ENCODE results near the gene ASNSD1.

ASNSD1 gene

DNA sequence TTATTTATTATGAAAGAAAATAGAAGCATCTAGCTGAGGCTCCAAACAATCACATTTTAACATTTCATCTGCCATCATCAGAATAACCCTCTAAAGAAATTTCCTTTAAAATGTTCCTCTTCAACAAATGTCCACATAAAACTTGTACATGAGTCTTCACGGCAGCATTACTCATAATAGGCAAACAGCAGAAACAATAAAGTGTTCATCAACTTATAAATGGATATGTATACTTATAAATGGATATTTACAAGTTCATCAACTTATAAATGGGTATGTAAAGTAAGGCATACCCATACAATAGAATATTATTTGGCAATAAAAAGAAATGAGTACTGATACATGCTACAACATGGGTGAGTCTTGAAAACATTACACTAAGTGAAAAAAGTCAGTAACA lies 33.5 kb upstream of the ASNSD1 start:
- TF ChIP-seq, protein P1, sequence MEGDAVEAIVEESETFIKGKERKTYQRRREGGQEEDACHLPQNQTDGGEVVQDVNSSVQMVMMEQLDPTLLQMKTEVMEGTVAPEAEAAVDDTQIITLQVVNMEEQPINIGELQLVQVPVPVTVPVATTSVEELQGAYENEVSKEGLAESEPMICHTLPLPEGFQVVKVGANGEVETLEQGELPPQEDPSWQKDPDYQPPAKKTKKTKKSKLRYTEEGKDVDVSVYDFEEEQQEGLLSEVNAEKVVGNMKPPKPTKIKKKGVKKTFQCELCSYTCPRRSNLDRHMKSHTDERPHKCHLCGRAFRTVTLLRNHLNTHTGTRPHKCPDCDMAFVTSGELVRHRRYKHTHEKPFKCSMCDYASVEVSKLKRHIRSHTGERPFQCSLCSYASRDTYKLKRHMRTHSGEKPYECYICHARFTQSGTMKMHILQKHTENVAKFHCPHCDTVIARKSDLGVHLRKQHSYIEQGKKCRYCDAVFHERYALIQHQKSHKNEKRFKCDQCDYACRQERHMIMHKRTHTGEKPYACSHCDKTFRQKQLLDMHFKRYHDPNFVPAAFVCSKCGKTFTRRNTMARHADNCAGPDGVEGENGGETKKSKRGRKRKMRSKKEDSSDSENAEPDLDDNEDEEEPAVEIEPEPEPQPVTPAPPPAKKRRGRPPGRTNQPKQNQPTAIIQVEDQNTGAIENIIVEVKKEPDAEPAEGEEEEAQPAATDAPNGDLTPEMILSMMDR (IDR thresholded peaks at IDR 0.05), result no peak
- no peak overlapping the region for H3K27ac ChIP-seq
- no peak overlapping the region for H3K4me3 ChIP-seq (ENCODE audit: low read depth, low read length)

DNA sequence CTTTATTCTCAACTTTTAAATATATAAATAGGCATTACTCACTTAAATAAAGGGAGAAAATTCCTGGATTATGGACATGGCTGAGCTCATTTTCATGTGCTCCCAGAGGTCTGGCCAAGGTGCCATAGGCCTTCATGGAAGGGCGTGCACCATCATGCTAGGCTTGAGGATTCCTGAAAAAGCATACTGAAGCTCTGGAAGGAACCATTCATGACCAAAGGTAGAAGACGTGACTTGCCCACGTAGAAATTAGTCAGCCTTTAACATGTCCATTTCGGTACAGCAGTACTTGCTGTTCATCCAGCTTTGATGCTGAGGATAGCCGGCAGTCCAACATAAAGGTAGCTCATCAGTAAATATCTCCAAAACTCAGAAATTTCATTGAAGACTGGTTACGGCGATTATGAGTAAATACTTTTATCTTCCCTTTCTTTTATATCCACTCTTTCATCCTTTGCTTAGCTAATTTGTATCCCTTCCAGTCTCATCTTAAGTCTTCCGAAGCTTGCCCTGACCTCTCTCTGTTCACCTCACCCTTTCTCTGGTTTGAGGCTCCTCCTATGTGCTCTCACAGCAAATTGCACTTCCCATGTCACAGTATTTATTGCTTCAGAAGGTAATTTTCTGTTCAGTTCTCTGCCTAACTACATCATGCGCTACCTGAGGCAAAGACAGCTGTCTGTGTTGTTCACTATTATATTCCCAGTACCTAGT lies 32.3 kb upstream of the ASNSD1 start:
- H3K36me3 ChIP-seq (ENCODE audit: control insufficient read depth, insufficient read depth, low read length), result no peaks in the 10 kb centered on the region
- H3K79me2 ChIP-seq, result no peaks in the 10 kb centered on the region
- H3K4me3 ChIP-seq (ENCODE audit: low read depth, low read length), result no peak overlapping the region
- TF ChIP-seq, protein P1 (IDR thresholded peaks at IDR 0.05), result peak; percentile 30
- H3K27me3 ChIP-seq (ENCODE audit: control insufficient read depth, insufficient read depth, low read length), result no peaks in the 10 kb centered on the region
- H3K9me3 ChIP-seq (ENCODE audit: control insufficient read depth, low read length), result no peaks in the 10 kb centered on the region
- peaks cover 10% of the 10 kb centered on the region for H3K4me1 ChIP-seq
- H3K27ac ChIP-seq, result no peak overlapping the region
- H3K4me2 ChIP-seq (ENCODE audit: low read length), result no peak overlapping the region
- no peak overlapping the region for H3K9ac ChIP-seq
- peak overlapping the region; percentile 63 for H2AFZ ChIP-seq

More for the DNA sequence above, 33.5 kb upstream of the ASNSD1 start:
- Histone ChIP-seq H2AFZ (no peak overlapping the region), H3K4me2 (ENCODE audit: low read length) (no peak overlapping the region), H3K4me1 (peaks cover 10% of the 10 kb centered on the region), H3K36me3 (ENCODE audit: control insufficient read depth, insufficient read depth, low read length) (no peaks in the 10 kb centered on the region), H3K79me2 (no peaks in the 10 kb centered on the region), H3K27me3 (ENCODE audit: control insufficient read depth, insufficient read depth, low read length) (no peaks in the 10 kb centered on the region), H3K9ac (no peak overlapping the region), H3K9me3 (ENCODE audit: control insufficient read depth, low read length) (no peaks in the 10 kb centered on the region)

DNA sequence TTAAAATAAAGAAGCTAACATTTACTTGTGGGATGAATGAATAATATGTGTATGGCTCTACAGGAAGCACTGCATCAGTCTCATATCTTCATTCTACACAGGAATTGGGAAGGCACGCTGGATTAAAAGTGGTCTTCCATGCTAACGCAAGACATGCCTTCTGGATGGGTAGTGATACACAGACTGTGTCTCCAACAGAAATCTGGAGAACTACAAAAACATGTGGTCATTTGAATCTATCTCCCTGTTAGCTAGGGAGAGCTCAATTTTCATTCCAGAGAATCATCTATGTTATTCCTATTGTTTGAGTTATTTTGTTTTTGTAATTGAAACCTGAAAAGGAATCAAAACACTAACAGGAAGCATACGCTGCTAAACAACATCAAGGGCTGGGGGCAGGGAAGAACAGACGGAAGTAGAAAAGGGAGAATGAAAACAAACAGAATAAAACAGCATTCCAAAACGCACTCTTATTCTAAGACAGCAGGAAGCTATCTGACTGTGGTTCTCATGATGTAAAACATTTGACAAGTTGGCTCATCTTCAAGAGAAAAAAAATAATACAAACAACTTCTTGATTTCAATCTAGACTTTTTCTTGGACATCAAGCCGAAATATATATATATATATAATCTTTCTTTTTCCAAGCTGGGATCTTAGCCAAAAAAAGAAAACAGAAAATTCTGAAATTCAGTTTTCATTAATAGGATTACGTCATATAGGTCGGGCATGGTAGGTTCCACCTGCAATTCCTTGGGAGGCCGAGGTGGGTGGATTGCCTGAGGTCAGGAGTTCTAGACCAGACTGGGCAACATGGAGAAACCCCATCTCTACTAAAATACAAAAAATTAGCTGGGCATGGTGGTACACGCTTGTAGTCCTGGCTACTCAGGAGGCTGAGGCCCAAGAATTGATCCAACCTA lies 31.5 kb upstream of the ASNSD1 start:
- Histone ChIP-seq H3K4me1 (peaks cover 5% of the 10 kb centered on the region), H3K27me3 (ENCODE audit: control insufficient read depth, insufficient read depth, low read length) (no peaks in the 10 kb centered on the region), H3K9me3 (ENCODE audit: control insufficient read depth, low read length) (no peaks in the 10 kb centered on the region), H3K4me3 (ENCODE audit: low read depth, low read length) (no peak overlapping the region), H3K4me2 (ENCODE audit: low read length) (no peak overlapping the region), H2AFZ (peak overlapping the region; percentile 63), H3K27ac (no peak overlapping the region), H3K36me3 (ENCODE audit: control insufficient read depth, insufficient read depth, low read length) (no peaks in the 10 kb centered on the region), H3K79me2 (no peaks in the 10 kb centered on the region), H3K9ac (no peak overlapping the region)
- TF ChIP-seq, protein P1 (IDR thresholded peaks at IDR 0.05), result no peak

DNA sequence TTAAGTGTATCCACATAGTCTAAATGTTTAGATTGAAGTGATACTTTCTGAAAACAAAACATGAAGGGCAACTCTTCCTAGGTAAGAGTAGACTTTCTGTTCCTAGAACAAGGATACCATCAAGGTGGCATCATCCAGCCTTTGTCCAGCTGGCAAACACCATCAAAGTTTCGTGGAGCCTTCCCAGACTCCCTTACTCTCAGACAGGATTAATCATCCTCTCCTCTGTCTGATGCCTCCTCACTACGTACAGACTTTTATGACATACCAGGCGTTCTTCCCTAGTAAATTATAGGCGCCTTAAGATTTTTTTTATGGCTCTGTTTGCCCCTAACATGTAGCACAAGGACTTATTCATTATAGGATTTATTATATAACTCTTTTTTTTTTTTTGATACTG lies 29.4 kb upstream of the ASNSD1 start:
- H3K27ac ChIP-seq, result no peak overlapping the region

More for the DNA sequence above, 29.4 kb upstream of the ASNSD1 start:
- Histone ChIP-seq H3K9ac (no peak overlapping the region), H3K36me3 (ENCODE audit: control insufficient read depth, insufficient read depth, low read length) (no peaks in the 10 kb centered on the region), H2AFZ (no peak overlapping the region), H3K4me2 (ENCODE audit: low read length) (no peak overlapping the region), H3K79me2 (no peaks in the 10 kb centered on the region), H3K4me3 (ENCODE audit: low read depth, low read length) (no peak overlapping the region), H3K4me1 (peaks cover 4% of the 10 kb centered on the region), H3K9me3 (ENCODE audit: control insufficient read depth, low read length) (no peaks in the 10 kb centered on the region), H3K27me3 (ENCODE audit: control insufficient read depth, insufficient read depth, low read length) (no peaks in the 10 kb centered on the region)
- TF ChIP-seq, protein P1 (IDR thresholded peaks at IDR 0.05), result no peak

Measured in parathyroid adenoma (tissue), 2 donors.